Fibroblast of villous mesenchyme (primary cell): ENCODE data around the gene PPP4R1. TPM values are rescaled to one million over a fixed set of nuclear protein-coding genes. Genes with fewer than 3 reads are reported as not detected.
"Not testable (repeated sequence)": the region's sequence is repeated elsewhere in the genome, so short reads cannot be mapped to it uniquely, and the experiment has no call there.

Experiments
- DNase-seq: peaks from one replicate; pipeline ENCODE4 v3.0.0-alpha.2; 2010; ENCODE audit warnings: low read depth
- H3K4me3 ChIP-seq: 2 replicates; pipeline ENCODE4 v1.5.1; 2011; ENCODE audit warnings: low read depth, mild to moderate bottlenecking, low read length
- CTCF ChIP-seq: IDR thresholded peaks from 2 replicates; pipeline ENCODE4 v1.5.1; 2012; ENCODE audit warnings: low read depth, mild to moderate bottlenecking, low read length; ENCODE audit not compliant: insufficient read depth
- total RNA-seq: library from RNA; depleted of rRNA; stranded (reverse); fragments of >200 nt; gene quantifications from 2 replicates; pipeline ENCODE4 v1.2.3, GENCODE V29; 2012

PPP4R1 gene
- total RNA-seq, 1 donor: 136 TPM

- no peak for DNase-seq
- H3K4me3 ChIP-seq: no peak overlapping the region
- no peak for TF ChIP-seq CTCF
These were observed 5.2 kb downstream of the PPP4R1 start for GRCh38 chr18:9609190-9609589.

DNA sequence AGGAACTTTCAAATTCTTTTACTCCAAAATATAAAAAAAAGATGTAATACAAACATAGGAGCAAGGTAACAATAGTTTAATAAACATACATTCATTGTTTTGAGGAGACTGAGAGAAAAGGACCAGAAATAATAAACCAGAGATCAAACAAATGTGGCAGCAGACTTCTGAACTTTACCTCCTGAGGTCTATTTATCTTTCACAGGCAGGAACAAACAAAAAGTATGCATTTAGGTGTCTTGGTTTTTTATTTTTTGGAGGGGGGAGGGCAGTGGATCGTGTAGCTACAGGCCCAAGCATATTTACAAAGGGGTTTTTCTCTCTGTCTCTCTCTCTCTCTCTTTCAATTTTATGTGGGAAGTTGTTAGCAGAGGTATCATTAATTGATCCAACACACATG is 5.6 kb downstream of the PPP4R1 start:
- TF ChIP-seq CTCF: no peak
- H3K4me3 ChIP-seq: no peak overlapping the region
- no peak for DNase-seq

DNA sequence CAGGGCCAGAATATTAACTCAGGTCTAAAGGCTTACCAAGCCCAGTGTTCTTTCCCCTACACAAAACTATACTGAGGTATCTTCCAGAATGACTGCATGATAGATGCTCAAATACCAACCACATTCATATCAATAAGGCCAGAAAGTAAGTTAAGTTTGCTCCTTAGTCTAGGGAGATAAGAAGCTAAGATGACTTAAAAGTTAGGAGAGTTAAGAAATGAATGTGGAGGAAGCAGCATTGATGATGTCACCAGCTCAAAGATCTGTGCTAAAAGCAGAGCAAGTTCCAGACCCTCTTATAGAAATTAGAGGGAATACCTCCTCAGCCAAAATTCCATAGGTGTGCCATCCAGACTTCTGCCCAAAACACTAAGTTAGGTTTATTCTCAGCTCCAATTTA is 6.1 kb downstream of the PPP4R1 start:
- H3K4me3 ChIP-seq: no peak overlapping the region
- no peak for DNase-seq
- TF ChIP-seq CTCF: no peak

DNA sequence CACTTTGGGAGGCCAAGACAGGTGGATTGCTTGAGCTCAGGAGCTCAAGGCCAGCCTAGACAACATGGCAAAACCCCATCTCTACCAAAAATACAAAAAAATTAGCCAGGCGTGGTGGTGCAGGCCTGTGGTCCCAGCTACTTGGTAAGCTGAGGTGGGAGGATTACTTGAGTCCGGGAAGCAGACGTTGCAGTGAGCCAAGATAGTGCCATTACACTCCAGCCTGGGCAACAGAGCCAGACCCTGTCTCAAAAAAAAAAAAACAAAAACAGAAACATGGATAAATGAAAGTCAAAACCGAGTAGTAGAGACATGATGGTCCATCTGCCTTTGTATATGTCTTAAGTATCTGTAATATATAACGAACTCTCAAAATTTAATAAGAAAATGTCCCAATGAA is 7.2 kb downstream of the PPP4R1 start:
- not testable (repeated sequence) for H3K4me3 ChIP-seq, DNase-seq

- H3K4me3 ChIP-seq: no peak overlapping the region
- TF ChIP-seq CTCF: no peak
- no peak for DNase-seq
These were observed 8.3 kb downstream of the PPP4R1 start for GRCh38 chr18:9606039-9606438.

GRCh38 chr18:9604348-9604747 is 10.0 kb downstream of the PPP4R1 start:
- no peak overlapping the region for H3K4me3 ChIP-seq
- TF ChIP-seq CTCF: no peak
- no peak for DNase-seq

DNA sequence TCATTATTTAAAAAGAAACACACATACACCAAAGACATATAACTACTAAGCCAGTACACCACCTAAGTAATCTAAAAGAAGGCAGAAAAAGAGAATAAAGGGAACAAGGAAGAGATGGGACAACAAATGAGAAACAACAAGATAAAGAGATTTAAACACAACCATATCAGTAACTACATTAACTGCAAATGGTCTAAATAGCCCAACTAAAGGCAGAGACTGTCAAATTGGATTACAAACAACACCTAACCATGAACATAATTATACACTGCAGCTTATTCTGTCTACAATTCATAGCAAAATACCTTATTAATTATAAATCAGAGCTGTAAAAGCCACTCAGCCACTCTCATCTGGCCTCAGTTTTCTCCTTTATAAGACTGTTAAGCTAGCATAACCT is 15.0 kb downstream of the PPP4R1 start:
- TF ChIP-seq CTCF: no peak

More for the DNA sequence above, 15.0 kb downstream of the PPP4R1 start:
- H3K4me3 ChIP-seq: no peak overlapping the region
- DNase-seq: no peak
